GM12864 (cell line): Measurements from ENCODE around the gene SEMA4A.

ENCODE experiments used
- DNase-seq: peaks from one replicate; pipeline ENCODE4 v3.0.0-alpha.2; 2011; ENCODE audit warnings: low read depth
- H3K4me3 ChIP-seq: 2 replicates; pipeline ENCODE4 v1.5.1; 2011; ENCODE audit warnings: mild to moderate bottlenecking, low read depth, low read length, control low read depth
- CTCF ChIP-seq: IDR thresholded peaks from 2 replicates; pipeline ENCODE4 v1.5.1; 2011; ENCODE audit warnings: low read depth, mild to moderate bottlenecking, moderate library complexity, low read length, control low read depth, inconsistent platforms; ENCODE audit errors: missing control alignments

SEMA4A gene

DNA sequence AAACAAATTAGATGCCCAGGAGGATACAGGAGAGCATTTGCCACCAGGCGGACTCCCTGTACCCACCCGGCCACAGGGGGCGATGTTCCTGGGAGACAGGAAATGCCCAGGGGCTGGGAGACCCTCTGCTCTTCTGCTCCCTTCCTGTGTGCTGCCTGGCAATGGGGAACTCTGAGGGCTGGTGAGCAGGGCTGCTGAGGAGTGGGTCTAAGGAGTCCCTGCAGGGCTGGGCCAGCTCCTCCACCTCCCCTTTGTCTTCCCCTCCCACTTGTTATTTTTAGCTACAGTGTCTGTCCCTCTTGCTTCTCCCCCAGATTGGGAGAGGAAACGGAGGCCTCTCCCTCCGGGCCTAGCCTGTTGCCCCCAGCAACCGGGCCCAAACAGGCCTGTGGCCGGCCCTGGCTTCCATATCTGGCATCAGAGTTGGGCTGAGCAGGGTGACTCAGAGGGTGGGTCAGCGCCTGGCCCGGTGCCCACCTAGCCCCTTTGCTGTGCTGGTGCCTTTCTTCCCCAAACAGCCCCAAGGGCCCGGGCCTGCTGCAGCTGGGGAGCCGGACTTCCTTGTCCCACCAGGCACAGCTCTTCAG is 27.2 kb upstream of the SEMA4A start:
- peak; percentile 53 for TF ChIP-seq CTCF
- DNase-seq, result no peak
- H3K4me3 ChIP-seq, result peak overlapping the region; percentile 12

- DNase-seq, result peak; percentile 80
- no peak for TF ChIP-seq CTCF
- peak overlapping the region; percentile 12 for H3K4me3 ChIP-seq
Observed at GRCh38 chr1:156126630-156127534, 26.5 kb upstream of the SEMA4A start.

DNA sequence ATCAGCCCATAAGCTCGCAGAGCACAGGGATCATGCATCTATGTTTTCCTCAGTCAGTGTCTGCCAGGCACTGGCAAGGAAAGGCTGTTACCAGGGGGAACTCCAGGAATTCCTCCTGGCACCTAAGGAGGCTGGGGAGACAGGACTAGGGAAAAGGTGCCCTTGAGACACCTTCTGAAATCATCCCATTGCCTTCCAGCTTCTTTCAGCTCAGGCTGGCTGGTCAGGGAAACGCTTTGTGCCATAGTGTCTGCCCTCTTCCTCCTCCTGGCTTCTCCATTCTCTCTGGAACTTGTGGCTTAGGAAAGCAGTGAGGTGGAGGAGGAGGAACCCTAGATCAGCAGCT is 25.1 kb upstream of the SEMA4A start:
- H3K4me3 ChIP-seq, result no peak overlapping the region
- DNase-seq, result no peak
- TF ChIP-seq CTCF, result no peak

DNA sequence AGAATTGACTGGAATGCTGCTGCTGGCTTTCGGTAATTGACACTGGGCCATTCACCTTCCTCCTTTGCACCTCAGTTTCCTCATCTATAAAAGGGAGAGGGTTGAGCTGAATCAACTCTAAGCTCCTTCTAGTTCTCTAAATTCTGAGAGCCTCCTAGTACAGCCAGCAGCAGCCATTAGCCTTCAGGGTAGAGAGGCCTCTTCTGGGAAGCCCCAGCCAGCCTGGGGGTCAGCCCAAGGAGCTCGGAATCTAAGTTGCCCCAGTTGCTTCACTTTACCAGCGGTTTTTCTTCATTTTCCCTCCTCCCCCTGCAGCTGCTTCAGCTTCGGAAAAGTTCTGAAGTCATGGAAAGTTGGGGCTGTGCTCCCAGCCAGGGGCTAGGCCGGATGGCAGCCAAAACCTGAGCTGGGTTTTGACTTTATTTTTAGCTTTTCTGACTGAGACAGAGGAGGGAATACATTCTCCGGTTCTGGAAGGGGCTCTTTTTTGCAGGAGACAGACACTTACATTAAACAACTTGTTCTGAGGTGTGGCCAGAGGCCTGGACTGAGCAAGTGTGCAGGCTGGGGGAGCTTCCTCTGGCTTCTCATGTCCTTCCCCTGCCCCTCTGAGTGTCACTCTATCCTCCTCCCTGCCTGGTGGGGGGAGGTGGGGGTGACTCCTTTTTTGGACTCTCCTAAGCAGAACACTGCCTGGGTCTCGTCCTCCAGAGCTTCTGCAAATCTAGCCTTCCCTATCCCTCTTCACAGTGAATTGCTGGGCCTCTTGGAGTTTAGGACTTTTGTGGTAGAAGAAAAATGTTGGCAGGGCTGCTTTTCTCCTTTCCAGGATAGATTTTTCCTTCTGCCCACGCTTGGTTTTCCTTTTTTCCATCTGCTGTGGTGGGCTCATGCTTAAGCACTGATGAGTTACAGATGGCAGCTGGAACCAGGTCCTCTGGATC is 24.5 kb upstream of the SEMA4A start:
- DNase-seq, result no peak
- no peak overlapping the region for H3K4me3 ChIP-seq
- TF ChIP-seq CTCF, result no peak

GRCh38 chr1:156129687-156130577 is 23.5 kb upstream of the SEMA4A start:
- TF ChIP-seq CTCF, result peak; percentile 99
- no peak overlapping the region for H3K4me3 ChIP-seq
- no peak for DNase-seq

DNA sequence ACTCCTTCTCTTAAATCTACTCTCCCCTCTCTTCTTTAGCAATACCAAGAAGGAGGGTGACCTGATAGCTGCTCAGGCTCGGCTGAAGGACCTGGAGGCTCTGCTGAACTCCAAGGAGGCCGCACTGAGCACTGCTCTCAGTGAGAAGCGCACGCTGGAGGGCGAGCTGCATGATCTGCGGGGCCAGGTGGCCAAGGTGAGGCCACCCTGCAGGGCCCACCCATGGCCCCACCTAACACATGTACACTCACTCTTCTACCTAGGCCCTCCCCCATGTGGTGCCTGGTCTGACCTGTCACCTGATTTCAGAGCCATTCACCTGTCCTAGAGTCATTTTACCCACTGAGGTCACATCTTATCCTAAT is 22.8 kb upstream of the SEMA4A start:
- H3K4me3 ChIP-seq, result no peak overlapping the region
- DNase-seq, result no peak
- TF ChIP-seq CTCF, result no peak
